ENCODE results near the gene MAGI2.

Gene MAGI2

GRCh38 chr7:78792006-78792405, 661.5 kb downstream of the MAGI2 start:
- Histone ChIP-seq H3K9me3 (ENCODE audit: control insufficient read depth, insufficient read depth, low read length) (no peaks in the 10 kb centered on the region), H3K4me3 (ENCODE audit: low read length) (no peak overlapping the region), H3K27me3 (ENCODE audit: control insufficient read depth, low read length) (no peaks in the 10 kb centered on the region), H3K79me2 (ENCODE audit: control insufficient read depth, low read length) (no peaks in the 10 kb centered on the region), H4K20me1 (ENCODE audit: control insufficient read depth, insufficient read depth, low read depth, low read length) (no peaks in the 10 kb centered on the region), H3K27ac (ENCODE audit: low read depth, low read length) (no peak overlapping the region), H3K9me2 (replicated peaks; ENCODE audit: control insufficient read depth, low read length) (no peaks in the 10 kb centered on the region), H3F3A (ENCODE audit: control insufficient read depth, insufficient read depth) (no peaks in the 10 kb centered on the region), H3K4me1 (ENCODE audit: control insufficient read depth, low read length) (no peaks in the 10 kb centered on the region), H3K4me2 (ENCODE audit: low read length) (no peak overlapping the region), H3K36me3 (ENCODE audit: control insufficient read depth, low read length) (no peaks in the 10 kb centered on the region)
- TF ChIP-seq EZH2phosphoT487 (IDR thresholded peaks at IDR 0.05; ENCODE audit: borderline replicate concordance, low read length) (no peak), CTCF (IDR thresholded peaks at IDR 0.05; ENCODE audit: low read depth, low read length, poor library complexity, severe bottlenecking) (no peak)

GRCh38 chr7:78788464-78788863, 665.0 kb downstream of the MAGI2 start:
- Histone ChIP-seq H3K4me3 (ENCODE audit: low read length) (no peak overlapping the region), H3K27ac (ENCODE audit: low read depth, low read length) (no peak overlapping the region), H3F3A (ENCODE audit: control insufficient read depth, insufficient read depth) (no peaks in the 10 kb centered on the region), H3K36me3 (ENCODE audit: control insufficient read depth, low read length) (no peaks in the 10 kb centered on the region), H3K9me2 (replicated peaks; ENCODE audit: control insufficient read depth, low read length) (no peaks in the 10 kb centered on the region), H3K27me3 (ENCODE audit: control insufficient read depth, low read length) (no peaks in the 10 kb centered on the region), H4K20me1 (ENCODE audit: control insufficient read depth, insufficient read depth, low read depth, low read length) (no peaks in the 10 kb centered on the region), H3K4me2 (ENCODE audit: low read length) (no peak overlapping the region), H3K4me1 (ENCODE audit: control insufficient read depth, low read length) (no peaks in the 10 kb centered on the region), H3K79me2 (ENCODE audit: control insufficient read depth, low read length) (no peaks in the 10 kb centered on the region), H3K9me3 (ENCODE audit: control insufficient read depth, insufficient read depth, low read length) (no peaks in the 10 kb centered on the region)
- no peak for TF ChIP-seq EZH2phosphoT487 (IDR thresholded peaks at IDR 0.05; ENCODE audit: borderline replicate concordance, low read length)
- TF ChIP-seq CTCF (IDR thresholded peaks at IDR 0.05; ENCODE audit: low read depth, low read length, poor library complexity, severe bottlenecking) = no peak

GRCh38 chr7:78787854-78788253, 665.6 kb downstream of the MAGI2 start:
- H4K20me1 ChIP-seq (ENCODE audit: control insufficient read depth, insufficient read depth, low read depth, low read length) = no peaks in the 10 kb centered on the region
- no peak overlapping the region for H3K4me3 ChIP-seq (ENCODE audit: low read length)
- H3K4me1 ChIP-seq (ENCODE audit: control insufficient read depth, low read length) = no peaks in the 10 kb centered on the region
- no peaks in the 10 kb centered on the region for H3K79me2 ChIP-seq (ENCODE audit: control insufficient read depth, low read length)
- no peaks in the 10 kb centered on the region for H3K9me2 ChIP-seq (replicated peaks; ENCODE audit: control insufficient read depth, low read length)
- no peak overlapping the region for H3K4me2 ChIP-seq (ENCODE audit: low read length)
- no peak overlapping the region for H3K27ac ChIP-seq (ENCODE audit: low read depth, low read length)
- H3F3A ChIP-seq (ENCODE audit: control insufficient read depth, insufficient read depth) = no peaks in the 10 kb centered on the region
- H3K9me3 ChIP-seq (ENCODE audit: control insufficient read depth, insufficient read depth, low read length) = no peaks in the 10 kb centered on the region
- no peaks in the 10 kb centered on the region for H3K27me3 ChIP-seq (ENCODE audit: control insufficient read depth, low read length)
- H3K36me3 ChIP-seq (ENCODE audit: control insufficient read depth, low read length) = no peaks in the 10 kb centered on the region
- no peak for TF ChIP-seq CTCF (IDR thresholded peaks at IDR 0.05; ENCODE audit: low read depth, low read length, poor library complexity, severe bottlenecking)
- TF ChIP-seq EZH2phosphoT487 (IDR thresholded peaks at IDR 0.05; ENCODE audit: borderline replicate concordance, low read length) = no peak

GRCh38 chr7:78786055-78786454, 667.4 kb downstream of the MAGI2 start:
- H3K36me3 ChIP-seq (ENCODE audit: control insufficient read depth, low read length) = no peaks in the 10 kb centered on the region
- no peaks in the 10 kb centered on the region for H3K27me3 ChIP-seq (ENCODE audit: control insufficient read depth, low read length)
- TF ChIP-seq EZH2phosphoT487 (IDR thresholded peaks at IDR 0.05; ENCODE audit: borderline replicate concordance, low read length) (no peak), CTCF (IDR thresholded peaks at IDR 0.05; ENCODE audit: low read depth, low read length, poor library complexity, severe bottlenecking) (no peak)
- no peaks in the 10 kb centered on the region for H4K20me1 ChIP-seq (ENCODE audit: control insufficient read depth, insufficient read depth, low read depth, low read length)
- H3K27ac ChIP-seq (ENCODE audit: low read depth, low read length) = no peak overlapping the region
- H3K9me2 ChIP-seq (replicated peaks; ENCODE audit: control insufficient read depth, low read length) = no peaks in the 10 kb centered on the region
- no peaks in the 10 kb centered on the region for H3K9me3 ChIP-seq (ENCODE audit: control insufficient read depth, insufficient read depth, low read length)
- no peaks in the 10 kb centered on the region for H3K79me2 ChIP-seq (ENCODE audit: control insufficient read depth, low read length)
- no peaks in the 10 kb centered on the region for H3F3A ChIP-seq (ENCODE audit: control insufficient read depth, insufficient read depth)
- no peaks in the 10 kb centered on the region for H3K4me1 ChIP-seq (ENCODE audit: control insufficient read depth, low read length)
- no peak overlapping the region for H3K4me2 ChIP-seq (ENCODE audit: low read length)
- no peak overlapping the region for H3K4me3 ChIP-seq (ENCODE audit: low read length)
